IPS-20b (cell line): ENCODE data around the gene MAMDC4.
"Not testable (repeated sequence)": the region's sequence is repeated elsewhere in the genome, so short reads cannot be mapped to it uniquely, and the experiment has no call there.

Source experiments
- H3K27ac ChIP-seq: one replicate; pipeline ENCODE4 v1.5.1; 2013; ENCODE audit warnings: low read length
- H3K27me3 ChIP-seq: 2 replicates; pipeline ENCODE4 v1.6.1; 2013; ENCODE audit warnings: mild to moderate bottlenecking, low read length, inconsistent platforms; ENCODE audit not compliant: insufficient read depth
- H3K36me3 ChIP-seq: 2 replicates; pipeline ENCODE4 v1.6.1; 2013; ENCODE audit warnings: low read depth, mild to moderate bottlenecking, inconsistent platforms, low read length, moderate library complexity; ENCODE audit not compliant: insufficient read depth
- H3K4me1 ChIP-seq: 2 replicates; pipeline ENCODE4 v1.6.1; 2013; ENCODE audit warnings: mild to moderate bottlenecking, control low read depth, inconsistent platforms, low read length, moderate library complexity; ENCODE audit not compliant: insufficient read depth
- H3K4me3 ChIP-seq: 2 replicates; pipeline ENCODE4 v1.5.1; 2013; ENCODE audit warnings: mild to moderate bottlenecking, low read length, inconsistent platforms
- H3K9ac ChIP-seq: 2 replicates; pipeline ENCODE4 v1.6.1; 2013; ENCODE audit warnings: low read depth, mild to moderate bottlenecking, inconsistent platforms, low read length, moderate library complexity
- H3K9me3 ChIP-seq: 2 replicates; pipeline ENCODE4 v1.6.1; 2013; ENCODE audit warnings: mild to moderate bottlenecking, low read depth, low read length, inconsistent platforms; ENCODE audit not compliant: insufficient read depth

MAMDC4 gene

DNA sequence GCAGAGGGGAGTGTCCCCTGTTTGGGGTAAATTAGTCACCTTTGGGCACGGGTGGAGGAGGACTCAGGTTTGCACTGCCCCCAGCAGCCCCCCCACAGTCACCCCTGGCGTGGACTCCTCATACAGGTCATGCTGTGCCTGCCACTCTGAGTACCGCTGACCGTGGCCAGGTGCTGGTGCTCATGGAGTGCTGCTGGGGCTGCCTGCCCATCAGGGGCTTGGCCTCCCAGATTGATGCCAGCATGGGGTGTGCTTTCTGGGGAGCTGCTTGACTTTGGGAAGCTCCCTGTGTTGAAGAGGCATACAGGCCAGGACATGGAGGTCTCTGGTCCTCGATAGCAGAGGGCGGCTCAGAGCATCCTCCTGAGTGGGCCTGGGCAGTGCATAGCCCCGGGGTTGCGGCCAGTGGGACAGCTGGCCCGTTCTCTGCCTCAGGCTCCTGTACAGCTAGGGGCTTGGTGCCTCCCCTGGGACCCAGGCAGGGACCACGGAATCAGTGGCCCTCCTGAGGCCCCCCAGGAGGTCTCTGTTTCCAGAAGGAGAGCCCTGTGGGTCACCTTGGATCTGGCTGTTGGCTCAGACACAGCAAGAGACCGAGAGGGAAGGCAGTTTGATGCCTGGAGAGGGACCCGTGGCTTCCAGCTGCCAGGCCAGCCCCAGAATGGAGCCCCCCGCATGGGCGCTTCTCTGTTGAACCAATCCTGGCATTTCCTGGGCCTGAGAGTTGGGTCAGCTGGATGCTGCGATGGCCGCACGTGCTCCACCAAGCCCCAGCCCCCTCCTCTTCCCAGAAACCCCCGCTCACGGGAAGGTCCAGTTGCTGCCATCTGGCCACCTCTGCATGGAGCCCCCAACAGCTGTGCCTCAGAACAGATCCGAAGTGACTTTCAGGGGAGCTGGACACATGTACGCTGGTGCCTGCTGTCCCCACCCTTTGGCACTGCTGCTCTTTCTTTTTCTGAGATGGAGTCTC is 15.9 kb upstream of the MAMDC4 start:
- Histone ChIP-seq H3K4me1 (no peaks in the 10 kb centered on the region; the same call in 1 of the 2 replicates), H3K9ac (no peak overlapping the region), H3K36me3 (peaks cover 33% of the 10 kb centered on the region), H3K27ac (no peak overlapping the region), H3K27me3 (no peaks in the 10 kb centered on the region), H3K9me3 (no peaks in the 10 kb centered on the region), H3K4me3 (no peak overlapping the region)

DNA sequence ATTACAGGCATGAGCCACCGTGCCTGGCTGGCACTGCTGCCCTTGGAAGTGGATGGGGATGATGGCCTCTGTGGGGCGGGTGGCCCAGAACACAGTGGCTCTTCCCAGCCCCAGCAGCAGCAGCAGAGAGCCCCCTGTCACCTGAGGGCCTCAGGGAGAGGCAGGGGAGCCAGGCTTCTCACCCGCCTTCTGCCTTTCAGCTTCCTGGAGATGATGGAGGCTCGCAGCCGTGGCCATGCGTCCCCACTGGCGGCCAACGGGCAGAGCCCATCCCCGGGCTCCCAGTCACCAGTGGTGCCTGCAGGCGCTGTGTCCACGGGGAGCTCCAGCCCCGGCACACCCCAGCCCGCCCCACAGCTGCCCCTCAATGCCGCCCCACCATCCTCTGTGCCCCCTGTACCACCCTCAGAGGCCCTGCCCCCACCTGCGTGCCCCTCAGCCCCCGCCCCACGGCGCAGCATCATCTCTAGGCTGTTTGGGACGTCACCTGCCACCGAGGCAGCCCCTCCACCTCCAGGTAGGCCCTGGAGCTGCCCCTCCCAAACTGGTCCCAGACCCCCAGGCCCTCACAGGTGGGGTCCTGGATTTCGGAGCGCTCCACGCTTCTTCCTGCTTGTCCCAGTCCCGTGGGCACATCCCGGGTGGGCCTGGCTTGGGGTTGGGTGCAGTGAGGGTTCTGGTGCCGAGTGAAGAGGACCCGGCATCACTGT is 14.8 kb upstream of the MAMDC4 start:
- no peaks in the 10 kb centered on the region for H3K9me3 ChIP-seq
- peaks cover 6% of the 10 kb centered on the region; the same call in 1 of the 2 replicates for H3K4me1 ChIP-seq
- no peaks in the 10 kb centered on the region for H3K27me3 ChIP-seq
- no peak overlapping the region for H3K9ac ChIP-seq
- no peak overlapping the region for H3K27ac ChIP-seq
- no peak overlapping the region for H3K4me3 ChIP-seq
- peaks cover 22% of the 10 kb centered on the region for H3K36me3 ChIP-seq

DNA sequence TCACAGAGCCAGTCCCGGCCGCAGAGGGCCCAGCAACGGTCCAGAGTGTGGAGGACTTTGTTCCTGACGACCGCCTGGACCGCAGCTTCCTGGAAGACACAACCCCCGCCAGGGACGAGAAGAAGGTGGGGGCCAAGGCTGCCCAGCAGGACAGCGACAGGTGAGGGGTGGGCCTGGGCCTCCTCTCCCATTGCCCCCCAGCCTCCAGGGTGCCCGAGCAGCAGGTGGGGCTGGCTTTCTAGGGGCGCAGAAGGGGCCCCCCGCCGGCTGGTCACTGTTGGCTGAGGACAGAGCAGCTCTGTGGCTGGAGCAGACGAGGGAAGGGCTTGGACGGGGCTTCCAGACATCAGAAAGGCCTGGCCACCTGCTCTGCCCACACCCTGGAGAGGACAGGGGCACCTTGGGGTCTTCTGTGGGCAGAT is 14.3 kb upstream of the MAMDC4 start:
- not testable (repeated sequence) for H3K27ac ChIP-seq, H3K9me3 ChIP-seq, H3K4me3 ChIP-seq, H3K4me1 ChIP-seq, H3K9ac ChIP-seq, H3K27me3 ChIP-seq
- peaks cover 16% of the 10 kb centered on the region for H3K36me3 ChIP-seq

DNA sequence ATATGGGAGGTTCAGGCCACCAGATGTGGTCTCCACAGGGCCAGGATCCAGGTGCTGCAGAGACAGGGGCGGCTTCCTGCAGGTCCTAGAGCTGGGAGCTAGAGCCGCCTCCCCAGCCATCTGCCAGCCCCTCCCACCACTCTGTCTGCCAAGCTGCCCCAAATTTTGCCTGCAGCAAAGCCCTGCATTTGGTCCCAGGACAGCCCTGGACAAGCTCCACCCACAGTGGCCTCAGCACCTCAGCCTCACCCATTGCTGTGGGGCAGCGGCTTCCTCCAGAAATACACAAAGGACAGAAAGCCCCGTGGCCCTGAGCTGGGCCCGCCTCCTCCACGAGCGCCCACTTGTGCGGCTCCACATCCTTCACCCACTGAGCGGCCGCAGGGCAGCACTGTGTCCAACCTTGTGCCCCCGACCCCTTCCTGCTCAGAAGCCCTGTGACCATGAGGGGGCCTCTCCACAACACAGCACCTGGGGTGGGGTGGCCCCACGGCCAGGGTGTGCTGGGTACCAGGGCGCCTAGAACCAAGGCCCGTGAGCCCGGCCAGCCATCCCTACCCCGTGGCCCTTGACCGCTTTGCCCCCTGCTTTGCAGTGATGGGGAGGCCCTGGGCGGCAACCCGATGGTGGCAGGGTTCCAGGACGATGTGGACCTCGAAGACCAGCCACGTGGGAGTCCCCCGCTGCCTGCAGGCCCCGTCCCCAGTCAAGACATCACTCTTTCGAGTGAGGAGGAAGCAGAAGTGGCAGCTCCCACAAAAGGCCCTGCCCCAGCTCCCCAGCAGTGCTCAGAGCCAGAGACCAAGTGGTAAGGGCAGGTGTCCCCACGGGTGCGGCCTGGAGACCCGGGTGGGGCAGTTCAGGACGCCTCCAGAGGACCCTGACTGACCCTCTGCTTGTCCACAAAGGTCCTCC is 13.6 kb upstream of the MAMDC4 start:
- no peaks in the 10 kb centered on the region for H3K9me3 ChIP-seq
- peaks cover 16% of the 10 kb centered on the region for H3K36me3 ChIP-seq
- H3K27me3 ChIP-seq = no peaks in the 10 kb centered on the region
- no peak overlapping the region for H3K27ac ChIP-seq
- no peak overlapping the region for H3K4me3 ChIP-seq
- H3K4me1 ChIP-seq = peaks cover 6% of the 10 kb centered on the region; the same call in 1 of the 2 replicates
- no peak overlapping the region for H3K9ac ChIP-seq

DNA sequence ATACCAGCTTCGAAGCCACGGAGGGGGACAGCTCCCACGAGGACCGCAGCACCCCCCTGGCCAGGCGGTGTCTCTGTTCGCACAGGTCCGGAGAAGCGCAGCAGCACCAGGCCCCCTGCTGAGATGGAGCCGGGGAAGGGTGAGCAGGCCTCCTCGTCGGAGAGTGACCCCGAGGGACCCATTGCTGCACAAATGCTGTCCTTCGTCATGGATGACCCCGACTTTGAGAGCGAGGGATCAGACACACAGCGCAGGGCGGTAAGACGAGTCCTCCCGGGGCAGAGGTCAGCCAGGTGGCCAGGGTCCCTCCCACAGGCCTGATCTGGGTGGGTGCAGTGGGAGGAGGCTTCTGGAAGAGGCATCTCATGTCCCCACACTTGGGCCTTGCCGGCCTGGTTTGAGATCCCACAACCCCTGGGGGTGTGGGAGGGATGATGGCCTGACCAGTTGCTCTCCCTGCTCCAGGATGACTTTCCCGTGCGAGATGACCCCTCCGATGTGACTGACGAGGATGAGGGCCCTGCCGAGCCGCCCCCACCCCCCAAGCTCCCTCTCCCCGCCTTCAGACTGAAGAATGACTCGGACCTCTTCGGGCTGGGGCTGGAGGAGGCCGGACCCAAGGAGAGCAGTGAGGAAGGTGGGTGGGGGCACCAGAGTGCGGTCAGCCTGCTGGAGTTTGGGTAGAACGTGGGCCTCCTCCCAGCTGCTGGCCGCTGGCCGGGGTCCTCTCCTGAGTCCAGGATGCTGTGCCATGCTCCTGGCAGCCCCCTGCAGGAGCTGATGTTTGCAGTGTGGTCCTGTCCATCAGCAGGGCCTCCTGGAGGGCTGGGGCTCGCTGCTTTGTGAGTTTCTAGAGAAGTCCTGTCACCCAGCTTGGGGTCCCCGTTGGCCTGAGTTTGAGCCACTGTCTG is 12.7 kb upstream of the MAMDC4 start:
- Histone ChIP-seq H3K9me3 (no peaks in the 10 kb centered on the region), H3K4me1 (peaks cover 6% of the 10 kb centered on the region; the same call in 1 of the 2 replicates), H3K9ac (no peak overlapping the region), H3K4me3 (no peak overlapping the region), H3K27me3 (no peaks in the 10 kb centered on the region; the same call in 1 of the 2 replicates), H3K27ac (no peak overlapping the region), H3K36me3 (peaks cover 13% of the 10 kb centered on the region; the same call in 1 of the 2 replicates)

DNA sequence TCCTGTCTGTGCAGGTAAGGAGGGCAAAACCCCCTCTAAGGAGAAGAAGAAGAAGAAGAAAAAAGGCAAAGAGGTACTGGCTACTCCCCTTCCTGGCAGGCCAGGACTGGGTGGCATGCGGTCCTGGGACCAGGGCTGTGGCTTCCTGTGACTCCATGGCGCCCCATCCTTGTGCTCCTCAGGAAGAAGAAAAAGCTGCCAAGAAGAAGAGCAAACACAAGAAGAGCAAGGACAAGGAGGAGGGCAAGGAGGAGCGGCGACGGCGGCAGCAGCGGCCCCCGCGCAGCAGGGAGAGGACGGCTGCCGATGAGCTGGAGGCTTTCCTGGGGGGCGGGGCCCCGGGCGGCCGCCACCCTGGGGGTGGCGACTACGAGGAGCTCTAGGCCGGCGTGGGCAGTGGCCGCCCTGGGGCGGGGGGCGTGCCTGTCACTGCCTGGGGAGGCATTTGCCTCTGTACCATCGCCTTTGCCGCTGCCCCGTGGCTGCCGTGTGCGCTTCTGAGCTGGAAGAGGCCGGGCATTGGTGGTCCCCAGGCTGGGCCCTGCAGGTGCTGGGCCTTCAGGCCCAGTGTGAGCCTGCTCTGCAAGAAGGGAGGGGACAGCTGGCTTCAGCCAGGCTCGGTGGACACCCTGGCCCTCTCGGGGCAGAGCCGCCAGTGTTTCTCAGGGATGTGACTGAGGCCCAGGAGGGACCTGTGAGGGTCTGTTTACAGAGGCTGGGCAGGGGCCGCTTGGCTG is 11.8 kb upstream of the MAMDC4 start:
- no peak overlapping the region for H3K9ac ChIP-seq
- no peak overlapping the region for H3K4me3 ChIP-seq
- H3K4me1 ChIP-seq = peaks cover 6% of the 10 kb centered on the region; the same call in 1 of the 2 replicates
- no peaks in the 10 kb centered on the region; the same call in 1 of the 2 replicates for H3K27me3 ChIP-seq
- H3K36me3 ChIP-seq = peaks cover 13% of the 10 kb centered on the region; the same call in 1 of the 2 replicates
- no peaks in the 10 kb centered on the region for H3K9me3 ChIP-seq
- H3K27ac ChIP-seq = no peak overlapping the region

DNA sequence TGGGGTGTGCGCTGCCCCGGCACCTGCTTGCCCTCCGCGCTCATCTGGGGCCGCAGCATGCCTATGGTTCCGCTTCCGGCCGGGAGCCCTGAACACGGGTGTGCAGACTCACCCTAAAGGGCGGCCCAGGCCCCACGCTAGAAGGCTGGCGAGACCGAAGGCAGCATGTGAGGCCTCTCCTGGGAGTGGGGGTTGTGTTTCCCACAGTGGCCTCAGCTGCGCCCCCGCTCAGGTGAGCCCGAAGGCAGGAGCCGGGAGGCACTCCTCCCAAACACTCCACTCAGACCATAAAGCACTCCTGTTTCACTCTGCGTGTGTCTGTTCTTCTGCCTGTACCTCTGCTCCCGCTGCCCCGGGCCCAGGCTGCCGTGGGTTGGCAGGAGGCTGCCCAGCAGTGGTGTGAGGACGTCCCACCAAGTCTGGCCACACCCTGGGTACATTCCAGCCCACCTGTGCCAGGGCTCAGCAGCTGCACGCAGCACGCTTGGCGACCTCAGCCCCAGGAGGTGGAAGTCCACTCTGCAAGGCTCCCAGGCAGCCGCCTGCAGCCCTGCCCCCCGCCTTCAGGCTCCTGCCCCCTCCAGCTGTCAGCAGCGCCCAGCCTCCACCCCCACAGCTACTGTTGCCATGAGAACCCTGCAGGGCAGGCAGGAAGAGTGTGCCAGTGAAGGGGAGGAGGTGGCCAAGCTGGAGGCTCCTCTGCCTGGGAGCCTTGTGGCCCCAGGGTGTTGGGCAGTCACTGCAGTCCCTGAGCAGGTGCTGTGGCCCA is 11.1 kb upstream of the MAMDC4 start:
- H3K9me3 ChIP-seq = no peaks in the 10 kb centered on the region
- no peak overlapping the region for H3K4me3 ChIP-seq
- no peaks in the 10 kb centered on the region; the same call in 1 of the 2 replicates for H3K27me3 ChIP-seq
- peaks cover 6% of the 10 kb centered on the region; the same call in 1 of the 2 replicates for H3K4me1 ChIP-seq
- H3K36me3 ChIP-seq = peaks cover 13% of the 10 kb centered on the region; the same call in 1 of the 2 replicates
- no peak overlapping the region for H3K9ac ChIP-seq
- H3K27ac ChIP-seq = no peak overlapping the region

DNA sequence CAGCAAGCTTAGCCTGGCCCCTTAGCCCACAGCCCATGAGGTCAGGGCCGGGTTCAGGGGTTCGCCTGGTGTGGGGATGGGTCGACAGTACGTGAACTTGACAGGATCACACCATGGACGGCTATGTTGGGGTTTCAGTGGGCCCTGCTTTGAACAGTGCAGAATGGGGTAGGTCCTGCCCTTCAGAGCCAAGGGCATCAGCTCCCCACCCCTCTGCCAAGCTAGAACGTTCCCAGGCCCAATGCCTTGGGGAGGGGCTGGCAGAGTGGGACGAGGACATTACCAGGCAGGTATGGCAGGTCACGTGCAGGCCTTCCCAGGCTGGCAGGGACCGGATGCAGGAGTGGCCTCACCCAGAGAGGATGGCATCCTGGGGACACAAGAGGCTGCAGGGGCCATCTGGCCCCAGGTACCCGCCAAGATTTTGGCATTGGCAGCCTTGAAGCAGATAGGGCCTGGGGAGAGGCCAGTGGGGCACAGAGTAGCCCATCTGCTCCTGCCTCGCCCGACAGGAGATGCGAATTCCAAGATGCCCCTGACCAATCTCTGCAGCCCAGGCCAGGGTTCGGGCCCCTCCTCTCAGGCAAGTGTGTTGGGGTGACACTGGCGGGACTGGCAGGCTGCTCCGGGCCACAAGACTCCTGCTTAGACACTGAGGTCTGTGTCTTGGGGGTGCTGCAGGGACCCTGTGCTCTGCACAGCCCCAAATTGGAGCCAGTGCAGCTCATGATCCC is 10.3 kb upstream of the MAMDC4 start:
- H3K4me3 ChIP-seq, H3K4me1 ChIP-seq, H3K9me3 ChIP-seq, H3K27ac ChIP-seq, H3K27me3 ChIP-seq, H3K9ac ChIP-seq: not testable (repeated sequence)
- H3K36me3 ChIP-seq = peaks cover 13% of the 10 kb centered on the region; the same call in 1 of the 2 replicates

DNA sequence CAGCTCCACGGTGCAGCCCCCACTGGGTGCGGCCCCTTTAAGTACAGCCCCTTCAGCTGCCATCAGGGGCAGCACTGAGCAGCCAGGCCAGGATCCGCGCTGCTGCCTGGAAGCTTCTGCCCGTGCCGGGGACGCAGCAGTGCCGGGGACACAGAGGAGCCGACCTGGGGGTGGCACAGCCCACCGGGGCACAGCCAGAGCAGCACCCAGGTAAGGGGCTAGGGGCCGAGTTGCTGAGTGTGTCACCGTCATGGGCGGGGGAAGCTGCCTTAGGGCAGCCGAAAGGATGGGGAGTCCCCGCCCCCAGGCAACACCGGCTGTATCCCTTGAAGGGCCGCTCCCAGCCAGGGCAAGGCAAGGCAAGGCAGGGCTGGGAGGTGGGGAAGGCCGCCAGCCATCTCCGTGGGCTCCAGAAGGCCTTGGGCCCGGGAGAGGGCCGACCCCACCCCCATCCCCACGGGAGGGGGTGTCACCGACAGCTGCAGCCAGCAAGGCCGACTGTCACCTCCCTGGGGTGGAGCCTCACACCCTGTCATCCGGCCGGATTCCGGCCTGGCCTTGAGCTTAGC is 9.7 kb upstream of the MAMDC4 start, which contains the start of gene AJM1:
TSS of gene AJM1 (plus strand) at position 99 of the 569 bp plus-strand sequence. CDS start 1,937 bp downstream, outside the sequence.
- H3K4me1 ChIP-seq, H3K27me3 ChIP-seq, H3K27ac ChIP-seq: not testable (repeated sequence)

More for the DNA sequence above, 9.7 kb upstream of the MAMDC4 start, which contains the start of gene AJM1:
- not testable (repeated sequence) for H3K9me3 ChIP-seq, H3K9ac ChIP-seq
- H3K4me3 ChIP-seq = peak within 1 kb of the TSS; percentile 54; the same call in 1 of the 2 replicates
- peaks cover 13% of the 10 kb centered on the region; the same call in 1 of the 2 replicates for H3K36me3 ChIP-seq
